Activated naive CD8-positive, alpha-beta T cell treated with anti-CD3 and anti-CD28 coated beads, Interleukin-2, amount 50 U/mL, for 24 hours (primary cell): Measurements from ENCODE around the gene SCG5.

Experiments
- ATAC-seq: fragments of 150-1000 bp; cut with Tn5 transposase; one replicate; pipeline ENCODE4 v1.10.0; 2021
- DNase-seq: peaks from one replicate; pipeline ENCODE4 v3.0.0; 2021
- H3K27ac Mint-ChIP-seq: one replicate; pipeline ENCODE4 v1.8.0; 2021; ENCODE audit warnings: mild to moderate bottlenecking, mixed read lengths
- H3K27me3 Mint-ChIP-seq: one replicate; pipeline ENCODE4 v1.8.0; 2021; ENCODE audit warnings: mixed read lengths
- H3K36me3 Mint-ChIP-seq: one replicate; pipeline ENCODE4 v1.8.0; 2021; ENCODE audit warnings: low read depth, mixed read lengths
- H3K4me1 Mint-ChIP-seq: one replicate; pipeline ENCODE4 v1.8.0; 2021; ENCODE audit warnings: mixed read lengths
- H3K4me3 Mint-ChIP-seq: one replicate; pipeline ENCODE4 v1.8.0; 2021; ENCODE audit warnings: mild to moderate bottlenecking, moderate library complexity, mixed read lengths
- H3K9me3 Mint-ChIP-seq: one replicate; pipeline ENCODE4 v1.8.0; 2021; ENCODE audit warnings: mixed read lengths

Gene SCG5

DNA sequence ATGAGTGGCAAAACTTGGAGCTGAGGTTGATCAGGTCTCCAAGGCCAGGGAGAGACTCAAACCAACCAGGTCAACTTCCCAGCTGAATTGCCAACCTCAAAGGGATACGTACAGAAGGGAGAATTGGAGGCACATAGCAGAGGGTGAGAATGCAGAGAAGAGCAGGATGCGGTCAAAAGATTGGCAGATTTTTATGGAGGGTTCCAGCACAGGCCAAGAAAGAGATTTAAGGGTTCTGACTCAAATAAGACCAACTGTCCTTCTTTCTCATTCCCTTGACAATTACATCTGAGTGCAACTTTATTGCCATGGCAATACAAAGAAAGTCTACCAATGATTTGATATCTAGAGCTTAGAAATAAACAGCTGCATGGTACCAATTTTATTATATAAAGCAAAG lies 33.2 kb downstream of the SCG5 start:
- no peak for ATAC-seq
- Mint-ChIP-seq H3K4me3 (no peak overlapping the region), H3K27ac (no peak overlapping the region), H3K9me3 (no peaks in the 10 kb centered on the region), H3K36me3 (no peaks in the 10 kb centered on the region), H3K27me3 (peaks cover 1% of the 10 kb centered on the region), H3K4me1 (no peaks in the 10 kb centered on the region)
- no peak for DNase-seq

DNA sequence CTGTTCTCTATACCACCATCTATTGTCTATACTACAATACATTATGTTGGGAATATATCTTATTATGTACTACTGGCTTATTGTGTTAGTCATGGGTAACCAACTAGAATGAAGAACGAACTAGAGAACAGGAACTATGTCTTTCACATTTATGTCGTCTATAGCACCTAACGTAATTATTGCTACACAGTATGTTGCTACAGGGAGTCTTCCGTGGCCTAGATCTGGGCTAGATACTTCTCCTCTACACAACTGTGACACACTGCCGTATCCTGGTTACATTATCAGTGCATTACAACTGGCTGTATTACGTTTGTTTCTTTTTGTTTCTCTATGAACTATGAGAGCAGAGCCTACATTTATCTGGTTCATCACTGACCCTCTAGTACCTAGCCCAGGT lies 34.0 kb downstream of the SCG5 start:
- Mint-ChIP-seq H3K4me3 (no peak overlapping the region), H3K36me3 (no peaks in the 10 kb centered on the region), H3K9me3 (no peaks in the 10 kb centered on the region), H3K27me3 (peaks cover 1% of the 10 kb centered on the region), H3K27ac (no peak overlapping the region), H3K4me1 (no peaks in the 10 kb centered on the region)
- DNase-seq, result no peak
- ATAC-seq, result no peak

DNA sequence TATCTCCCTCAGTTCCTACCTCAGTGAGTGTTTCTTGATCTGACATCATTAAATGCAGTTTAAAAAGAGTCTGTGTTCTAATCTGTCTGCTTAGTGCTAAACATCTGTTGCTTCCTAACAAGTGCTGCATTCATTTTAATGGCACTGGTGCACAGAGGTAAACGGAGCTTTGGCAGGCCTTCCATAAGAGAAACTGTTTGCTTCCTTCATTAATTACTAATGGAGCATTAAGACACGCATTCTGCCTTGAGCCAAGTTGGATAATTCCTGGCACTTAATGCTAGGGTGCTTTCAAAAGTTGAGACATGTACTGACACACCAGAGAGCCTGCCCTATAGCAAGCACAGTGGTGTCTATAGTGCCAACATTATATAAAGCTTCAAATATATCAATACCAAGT lies 34.7 kb downstream of the SCG5 start:
- Mint-ChIP-seq H3K27me3 (peaks cover 1% of the 10 kb centered on the region), H3K9me3 (no peaks in the 10 kb centered on the region), H3K27ac (no peak overlapping the region), H3K36me3 (no peaks in the 10 kb centered on the region), H3K4me3 (no peak overlapping the region), H3K4me1 (no peaks in the 10 kb centered on the region)
- DNase-seq (no peak), ATAC-seq (no peak)

DNA sequence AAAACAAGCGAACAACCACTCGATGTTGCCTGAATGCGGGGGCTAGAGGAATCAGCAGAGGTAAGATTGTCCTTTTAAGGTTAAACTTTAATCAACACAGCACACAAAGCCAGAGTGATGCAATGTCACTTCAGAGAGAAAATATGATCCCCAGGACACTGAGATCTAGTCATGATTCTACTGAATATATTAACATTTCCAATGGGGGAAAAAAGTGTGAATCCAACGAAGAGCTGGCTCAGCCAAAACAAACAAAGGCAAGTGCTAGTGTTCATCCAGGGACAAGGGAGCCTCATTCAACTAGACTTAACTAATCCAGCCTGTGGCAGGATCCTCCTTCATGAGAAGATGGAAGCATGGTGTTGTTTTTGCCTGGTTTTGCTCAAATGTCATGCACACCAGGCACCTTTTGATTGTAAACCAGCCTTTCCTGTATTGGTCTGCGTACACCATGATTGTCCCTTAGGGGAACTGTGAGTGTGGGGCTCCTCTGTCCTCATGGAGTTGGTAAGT lies 35.8 kb downstream of the SCG5 start:
- DNase-seq (no peak), ATAC-seq (no peak)

DNA sequence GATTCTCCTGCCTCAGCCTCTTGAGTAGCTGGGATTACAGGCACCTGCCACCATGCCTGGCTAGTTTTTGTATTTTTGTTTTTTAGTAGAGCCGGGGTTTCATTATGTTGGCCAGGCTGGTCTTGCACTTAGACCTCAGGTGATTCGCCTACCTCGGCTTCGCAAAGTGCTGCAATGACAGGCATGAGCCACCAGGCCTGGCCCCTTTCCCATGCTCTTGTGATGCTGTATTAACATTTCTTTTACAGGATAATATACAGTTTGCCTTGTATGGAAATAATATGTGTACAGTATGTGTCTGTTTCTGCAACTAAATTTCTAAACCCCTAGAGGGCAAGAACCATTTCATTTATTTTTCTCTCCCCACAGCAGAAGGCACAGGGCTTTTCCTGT lies 37.8 kb downstream of the SCG5 start:
- H3K36me3 Mint-ChIP-seq, result no peaks in the 10 kb centered on the region
- no peak overlapping the region for H3K4me3 Mint-ChIP-seq
- peaks cover 1% of the 10 kb centered on the region for H3K27me3 Mint-ChIP-seq
- H3K9me3 Mint-ChIP-seq, result no peaks in the 10 kb centered on the region
- ATAC-seq (no peak), DNase-seq (no peak)
- no peak overlapping the region for H3K27ac Mint-ChIP-seq
- peaks cover 2% of the 10 kb centered on the region for H3K4me1 Mint-ChIP-seq

More for the DNA sequence above, 35.8 kb downstream of the SCG5 start:
- H3K27me3 Mint-ChIP-seq, result peaks cover 1% of the 10 kb centered on the region
- H3K4me1 Mint-ChIP-seq, result no peaks in the 10 kb centered on the region
- no peak overlapping the region for H3K27ac Mint-ChIP-seq
- no peaks in the 10 kb centered on the region for H3K9me3 Mint-ChIP-seq
- no peak overlapping the region for H3K4me3 Mint-ChIP-seq
- no peaks in the 10 kb centered on the region for H3K36me3 Mint-ChIP-seq

DNA sequence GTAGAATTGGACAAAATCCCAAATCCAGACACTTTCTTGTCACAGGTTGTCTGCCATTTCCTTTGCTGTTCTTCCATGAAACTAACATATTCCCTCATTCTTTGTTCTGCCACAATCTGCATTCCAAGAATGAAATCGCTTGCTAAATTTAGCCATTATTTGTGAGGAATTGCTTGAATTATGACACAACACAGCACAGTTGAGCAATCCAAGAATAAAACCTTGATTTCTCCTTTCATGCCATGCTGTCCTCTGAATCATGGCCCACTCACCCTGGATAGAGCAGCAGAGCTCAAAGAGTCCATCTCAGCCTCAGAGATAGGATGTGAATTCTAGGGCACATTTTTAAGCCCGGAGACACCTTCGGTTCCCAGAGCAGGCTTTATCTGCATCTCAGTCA lies 41.1 kb downstream of the SCG5 start:
- H3K27me3 Mint-ChIP-seq, result peaks cover 2% of the 10 kb centered on the region
- H3K4me3 Mint-ChIP-seq, result no peak overlapping the region
- DNase-seq (no peak), ATAC-seq (no peak)
- no peaks in the 10 kb centered on the region for H3K9me3 Mint-ChIP-seq
- H3K36me3 Mint-ChIP-seq, result no peaks in the 10 kb centered on the region
- H3K4me1 Mint-ChIP-seq, result peaks cover 4% of the 10 kb centered on the region
- H3K27ac Mint-ChIP-seq, result no peak overlapping the region

DNA sequence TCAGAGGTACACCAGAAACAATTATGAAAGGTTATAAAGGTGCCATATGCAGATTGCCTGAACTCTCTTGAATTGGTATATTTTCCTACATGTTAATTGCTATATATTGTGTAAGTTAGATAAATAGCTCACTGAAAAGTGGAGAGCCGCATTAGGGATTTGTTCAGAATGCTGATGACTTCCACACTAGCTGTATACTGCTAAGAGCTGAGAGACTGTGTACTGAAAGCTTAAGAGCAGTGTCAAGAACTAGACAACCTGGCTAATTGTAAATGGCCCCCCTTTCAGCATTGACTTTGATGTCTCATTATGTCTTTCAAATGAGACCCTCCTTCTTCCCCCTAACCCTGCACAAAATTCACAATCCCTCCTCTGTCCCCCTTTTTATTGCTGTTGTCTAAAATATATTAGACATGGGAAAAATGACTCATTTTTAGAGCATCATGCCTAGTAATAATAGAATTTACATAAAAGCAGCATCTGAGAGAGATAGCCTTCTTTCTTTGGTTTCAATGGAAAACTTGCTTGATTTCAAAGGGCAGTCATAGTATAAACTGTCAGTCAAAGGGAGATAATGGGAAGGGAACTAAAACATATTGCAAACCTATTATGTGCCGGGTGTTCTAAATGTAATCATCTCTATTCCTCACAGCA lies 41.6 kb downstream of the SCG5 start:
- no peak for DNase-seq
- Mint-ChIP-seq H3K27ac (no peak overlapping the region), H3K4me3 (no peak overlapping the region), H3K27me3 (peaks cover 3% of the 10 kb centered on the region), H3K36me3 (no peaks in the 10 kb centered on the region), H3K4me1 (peaks cover 4% of the 10 kb centered on the region), H3K9me3 (no peaks in the 10 kb centered on the region)
- ATAC-seq, result no peak

DNA sequence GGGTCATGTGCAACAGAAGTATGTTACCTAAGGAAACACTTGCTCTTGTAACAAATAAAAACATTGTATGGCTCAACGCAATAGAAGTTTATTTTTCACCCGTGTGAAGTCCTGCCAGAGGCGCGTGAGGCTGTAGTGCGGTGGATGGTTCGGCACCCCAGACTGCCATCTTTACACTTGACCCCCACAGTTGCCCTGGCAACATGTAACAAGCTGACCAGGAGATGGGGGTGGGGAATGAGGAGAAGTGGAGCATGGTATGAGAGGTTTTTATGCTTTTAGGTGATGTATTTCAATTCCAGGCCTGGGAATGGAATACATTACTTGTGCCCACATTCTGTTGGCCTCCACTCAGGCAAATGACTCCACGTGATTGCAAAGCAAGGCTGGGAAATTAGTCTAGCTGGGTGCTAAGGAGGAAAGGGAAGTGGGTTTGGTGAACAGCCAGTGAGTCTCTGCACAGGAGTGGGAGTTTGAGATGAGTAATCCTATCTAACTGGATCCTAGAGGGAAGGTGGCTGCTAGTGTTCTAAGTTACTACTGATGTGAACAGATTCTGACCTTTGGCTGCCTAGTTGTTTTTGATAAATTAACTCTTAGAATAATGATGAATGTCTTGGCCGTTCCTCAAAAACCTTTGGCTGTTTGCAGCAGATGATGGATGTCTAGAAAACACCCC lies 42.5 kb downstream of the SCG5 start:
- Mint-ChIP-seq H3K27ac (no peak overlapping the region), H3K4me1 (peaks cover 4% of the 10 kb centered on the region), H3K4me3 (no peak overlapping the region), H3K36me3 (no peaks in the 10 kb centered on the region), H3K27me3 (peaks cover 3% of the 10 kb centered on the region), H3K9me3 (no peaks in the 10 kb centered on the region)
- peak; percentile 63 for ATAC-seq
- DNase-seq, result no peak

DNA sequence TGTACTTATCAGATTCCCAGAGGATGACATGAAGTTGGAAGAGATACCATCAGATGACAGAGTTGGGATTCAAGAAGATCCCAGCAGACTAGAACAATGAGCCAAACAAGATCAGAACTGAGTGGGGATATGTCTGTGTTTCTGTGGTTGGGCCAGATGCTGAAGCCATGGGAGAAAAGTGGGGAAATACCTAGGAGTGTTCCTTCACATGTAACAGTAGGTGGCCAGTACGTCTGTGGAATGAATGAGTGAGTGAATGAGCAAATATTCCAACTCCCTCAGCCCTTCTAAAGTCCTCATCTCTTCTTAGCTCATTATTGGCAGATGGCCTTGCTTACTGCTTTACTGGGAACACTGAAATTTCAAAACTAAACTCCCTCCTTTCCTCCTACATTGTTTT lies 44.1 kb downstream of the SCG5 start:
- ATAC-seq (no peak), DNase-seq (no peak)
- Mint-ChIP-seq H3K9me3 (no peaks in the 10 kb centered on the region), H3K36me3 (no peaks in the 10 kb centered on the region), H3K27me3 (peaks cover 3% of the 10 kb centered on the region), H3K27ac (no peak overlapping the region), H3K4me1 (peaks cover 4% of the 10 kb centered on the region), H3K4me3 (no peak overlapping the region)

DNA sequence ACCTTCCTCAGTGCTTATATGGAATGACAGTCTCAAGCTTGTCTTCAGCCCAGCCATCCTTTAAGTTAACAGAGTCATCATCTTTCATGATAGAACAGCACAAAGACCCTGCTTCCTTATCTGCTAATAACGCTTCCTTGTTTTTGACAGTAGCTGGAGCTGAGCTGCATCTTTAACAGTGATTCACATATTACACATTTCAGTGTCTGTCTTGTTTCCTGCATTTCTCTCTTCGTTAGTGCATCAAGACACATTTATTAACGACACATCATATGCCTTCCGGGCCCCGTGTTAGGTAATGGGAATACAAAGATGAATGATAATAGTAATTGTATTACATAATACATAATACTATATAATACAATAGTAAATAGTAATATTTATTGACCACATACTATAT lies 46.0 kb downstream of the SCG5 start:
- Mint-ChIP-seq H3K27ac (no peak overlapping the region), H3K4me1 (peaks cover 4% of the 10 kb centered on the region), H3K27me3 (peaks cover 3% of the 10 kb centered on the region), H3K4me3 (no peak overlapping the region), H3K36me3 (no peaks in the 10 kb centered on the region), H3K9me3 (no peaks in the 10 kb centered on the region)
- ATAC-seq (no peak), DNase-seq (no peak)

DNA sequence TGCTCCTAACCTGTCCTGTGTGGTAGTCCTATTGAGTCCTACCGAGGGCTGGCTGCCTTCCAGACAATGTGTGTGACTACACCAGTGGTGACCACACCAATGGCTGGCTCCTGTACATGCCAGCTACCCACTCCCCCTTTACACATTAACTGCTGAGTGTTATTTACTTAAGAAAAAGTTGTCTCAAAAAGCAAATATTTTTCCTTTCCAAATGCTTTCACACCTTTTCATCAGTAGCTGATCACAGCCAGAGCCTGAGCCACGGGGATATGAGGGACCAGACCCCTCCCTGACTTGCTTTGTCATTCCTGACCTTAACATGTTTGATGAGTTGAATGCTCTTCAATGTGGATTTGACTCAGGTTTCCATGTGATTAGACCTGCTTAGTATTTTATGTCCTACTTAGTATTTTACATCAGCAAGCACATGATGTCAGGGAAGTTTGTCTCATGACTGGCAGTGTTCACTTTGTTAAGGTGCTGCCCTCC lies 46.7 kb downstream of the SCG5 start:
- H3K4me3 Mint-ChIP-seq, result no peak overlapping the region
- H3K9me3 Mint-ChIP-seq, result no peaks in the 10 kb centered on the region
- DNase-seq, result no peak
- ATAC-seq, result peak; percentile 15
- H3K27ac Mint-ChIP-seq, result no peak overlapping the region
- peaks cover 3% of the 10 kb centered on the region for H3K27me3 Mint-ChIP-seq
- no peaks in the 10 kb centered on the region for H3K36me3 Mint-ChIP-seq
- peaks cover 4% of the 10 kb centered on the region for H3K4me1 Mint-ChIP-seq

DNA sequence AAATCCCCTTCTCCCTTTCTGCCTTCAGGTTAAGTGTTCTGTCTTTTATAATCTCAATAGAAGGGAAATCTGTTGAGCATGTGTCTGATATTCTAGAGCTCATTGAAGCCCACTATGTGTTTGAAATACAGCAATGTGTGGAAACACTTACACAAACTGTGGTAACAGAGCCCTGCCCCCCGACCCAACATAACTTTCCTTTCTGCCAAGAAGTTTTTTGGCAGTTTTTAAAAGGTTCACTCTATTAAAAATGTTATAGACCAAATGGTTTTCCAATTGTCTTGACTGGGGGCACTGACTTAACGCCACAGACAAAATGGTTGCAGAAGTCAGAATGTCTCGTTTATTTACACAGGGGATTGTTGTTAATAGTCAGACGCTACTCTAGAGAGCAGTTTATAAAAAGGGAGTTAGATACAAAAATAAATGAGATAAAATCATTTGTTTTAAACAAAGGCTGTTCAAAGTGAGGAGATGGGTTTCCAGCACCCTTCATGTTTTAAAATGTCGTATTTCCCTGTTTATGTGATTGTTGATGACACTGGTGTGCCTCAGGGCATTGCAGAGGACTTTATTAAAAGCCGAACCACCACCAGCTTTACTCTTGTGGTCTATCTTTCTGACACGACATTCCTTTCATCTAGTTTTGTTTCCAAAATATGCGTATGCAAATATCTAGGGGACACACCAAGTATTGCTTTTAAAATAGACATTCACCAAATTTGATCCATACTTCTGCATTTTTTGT lies 49.6 kb downstream of the SCG5 start:
- Mint-ChIP-seq H3K4me1 (no peaks in the 10 kb centered on the region), H3K36me3 (no peaks in the 10 kb centered on the region), H3K4me3 (no peak overlapping the region), H3K27ac (no peak overlapping the region), H3K27me3 (peaks cover 6% of the 10 kb centered on the region), H3K9me3 (no peaks in the 10 kb centered on the region)
- no peak for ATAC-seq
- DNase-seq, result no peak

DNA sequence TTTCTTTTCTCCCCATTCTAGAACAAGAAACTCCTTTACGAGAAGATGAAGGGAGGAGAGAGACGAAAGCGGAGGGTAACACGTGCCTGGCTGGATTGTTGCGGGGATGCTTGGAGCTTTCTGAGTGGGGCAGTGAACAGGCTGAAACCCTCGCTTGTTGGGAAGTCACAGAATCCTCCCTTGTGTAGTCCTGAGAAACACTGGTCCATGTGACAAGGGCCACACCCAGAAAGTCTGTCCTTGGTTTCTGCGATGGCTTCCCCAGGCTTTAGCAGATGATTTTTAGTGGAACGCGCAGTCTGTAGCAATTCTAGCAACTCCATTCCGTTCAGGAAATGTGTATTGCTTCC lies 50.2 kb downstream of the SCG5 start:
- Mint-ChIP-seq H3K4me1 (no peaks in the 10 kb centered on the region), H3K27me3 (peaks cover 6% of the 10 kb centered on the region), H3K36me3 (no peaks in the 10 kb centered on the region), H3K27ac (no peak overlapping the region), H3K9me3 (no peaks in the 10 kb centered on the region), H3K4me3 (no peak overlapping the region)
- ATAC-seq, result no peak
- no peak for DNase-seq

DNA sequence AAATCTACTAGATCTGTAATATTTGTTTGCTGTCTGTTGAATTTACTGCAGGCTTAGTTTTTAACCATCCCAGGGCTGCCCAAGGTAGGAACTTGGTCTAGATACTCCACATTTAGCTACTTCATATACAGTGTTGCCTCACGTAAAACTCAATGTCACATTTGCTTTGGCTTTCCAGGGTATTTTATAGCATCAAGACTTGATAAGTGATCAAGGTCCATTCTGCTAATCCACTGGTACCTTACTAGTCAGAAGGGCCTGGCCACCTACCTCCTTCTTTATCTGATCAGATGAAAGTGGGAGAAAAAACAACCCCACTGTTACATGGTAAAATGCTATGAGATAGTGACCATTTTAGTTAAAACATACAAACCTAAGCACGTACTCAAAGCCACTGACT lies 50.8 kb downstream of the SCG5 start:
- no peak overlapping the region for H3K4me3 Mint-ChIP-seq
- H3K4me1 Mint-ChIP-seq, result no peaks in the 10 kb centered on the region
- H3K36me3 Mint-ChIP-seq, result no peaks in the 10 kb centered on the region
- ATAC-seq (no peak), DNase-seq (no peak)
- peaks cover 4% of the 10 kb centered on the region for H3K27me3 Mint-ChIP-seq
- no peaks in the 10 kb centered on the region for H3K9me3 Mint-ChIP-seq
- H3K27ac Mint-ChIP-seq, result no peak overlapping the region
